NCI-H128 (cell line): ENCODE data around the gene PHOSPHO1.
"Not testable (repeated sequence)": the region's sequence is repeated elsewhere in the genome, so short reads cannot be mapped to it uniquely, and the experiment has no call there.

Experiments used
- DNase-seq: peaks from one replicate; lab custom pipeline; 2025; ENCODE audit not compliant: unreplicated experiment; lab: John Stamatoyannopoulos, UW

PHOSPHO1 gene

GRCh38 chr17:49194297-49194607, 36.3 kb downstream of the PHOSPHO1 start:
- no peak for DNase-seq

GRCh38 chr17:49193513-49194296, 36.9 kb downstream of the PHOSPHO1 start:
- no peak for DNase-seq

- peak; percentile 21 for DNase-seq
These were observed 38.5 kb downstream of the PHOSPHO1 start for GRCh38 chr17:49191917-49192741.

GRCh38 chr17:49191409-49191916, 39.1 kb downstream of the PHOSPHO1 start:
- no peak for DNase-seq

- no peak for DNase-seq
These were observed 39.7 kb downstream of the PHOSPHO1 start for GRCh38 chr17:49190932-49191331.

GRCh38 chr17:49187301-49187700, 43.3 kb downstream of the PHOSPHO1 start:
- no peak for DNase-seq

- not testable (repeated sequence) for DNase-seq
These were observed 45.2 kb downstream of the PHOSPHO1 start for GRCh38 chr17:49185381-49185780.

GRCh38 chr17:49184522-49184921, 46.1 kb downstream of the PHOSPHO1 start:
- DNase-seq = not testable (repeated sequence)

- DNase-seq = no peak
These were observed 46.8 kb downstream of the PHOSPHO1 start for GRCh38 chr17:49183801-49184200.

GRCh38 chr17:49183341-49183740, 47.2 kb downstream of the PHOSPHO1 start:
- DNase-seq = no peak

- DNase-seq = no peak
These were observed 49.5 kb downstream of the PHOSPHO1 start for GRCh38 chr17:49180998-49181635.

GRCh38 chr17:49180303-49180702, 50.3 kb downstream of the PHOSPHO1 start:
- DNase-seq = no peak

GRCh38 chr17:49175978-49176377, 54.6 kb downstream of the PHOSPHO1 start:
- DNase-seq = not testable (repeated sequence)
